Measurements from ENCODE around the gene PTCHD4.

Gene PTCHD4

GRCh38 chr6:48099713-48100587 lies 11.0 kb downstream of the PTCHD4 start:
- no peak for DNase-seq

- DNase-seq: no peak
These were observed 12.1 kb downstream of the PTCHD4 start for GRCh38 chr6:48098923-48099322.

GRCh38 chr6:48092550-48093217 lies 18.3 kb downstream of the PTCHD4 start:
- DNase-seq: no peak

GRCh38 chr6:48090546-48090945 lies 20.5 kb downstream of the PTCHD4 start:
- DNase-seq: no peak

- peak; percentile 47 for DNase-seq
These were observed 23.5 kb downstream of the PTCHD4 start for GRCh38 chr6:48087448-48087847.

GRCh38 chr6:48086187-48086586 lies 24.8 kb downstream of the PTCHD4 start:
- no peak for DNase-seq

GRCh38 chr6:48085131-48085741 lies 25.8 kb downstream of the PTCHD4 start:
- DNase-seq: no peak

GRCh38 chr6:48084201-48084600 lies 26.8 kb downstream of the PTCHD4 start:
- no peak for DNase-seq

- DNase-seq: no peak
These were observed 30.6 kb downstream of the PTCHD4 start for GRCh38 chr6:48080227-48081009.

- DNase-seq: no peak
These were observed 32.9 kb downstream of the PTCHD4 start for GRCh38 chr6:48078120-48078519.

- DNase-seq: no peak
These were observed 35.8 kb downstream of the PTCHD4 start for GRCh38 chr6:48075181-48075580.

- peak; percentile 78 for DNase-seq
These were observed 36.8 kb downstream of the PTCHD4 start for GRCh38 chr6:48073976-48074767.

GRCh38 chr6:48071833-48072232 lies 39.2 kb downstream of the PTCHD4 start:
- DNase-seq: no peak

GRCh38 chr6:48069280-48069679 lies 41.7 kb downstream of the PTCHD4 start:
- peak; percentile 56 for DNase-seq

GRCh38 chr6:48068278-48069251 lies 42.4 kb downstream of the PTCHD4 start:
- DNase-seq: peak; percentile 67

GRCh38 chr6:48067886-48068277 lies 43.1 kb downstream of the PTCHD4 start:
- peak; percentile 42 for DNase-seq

GRCh38 chr6:48067148-48067712 lies 43.8 kb downstream of the PTCHD4 start:
- no peak for DNase-seq

- DNase-seq: no peak
These were observed 49.6 kb downstream of the PTCHD4 start for GRCh38 chr6:48061265-48061990.
